GM19468 (cell line): ENCODE data around the gene SMCHD1.
"Not testable (repeated sequence)": the region's sequence is repeated elsewhere in the genome, so short reads cannot be mapped to it uniquely, and the experiment has no call there.

ENCODE experiments used
- ATAC-seq: cut with Tn5 transposase; IDR thresholded peaks from one replicate; pipeline ENCODE4 v1.9.1; 2021; ENCODE audit warnings: mild to moderate bottlenecking, moderate library complexity, moderate number of reproducible peaks; ENCODE audit not compliant: unreplicated experiment; ENCODE audit errors: extremely low read depth

SMCHD1 gene

GRCh38 chr18:2808640-2809039 lies 153.1 kb downstream of the SMCHD1 start:
- not testable (repeated sequence) for ATAC-seq

GRCh38 chr18:2809666-2810183 lies 154.2 kb downstream of the SMCHD1 start:
- not testable (repeated sequence) for ATAC-seq

- ATAC-seq: no peak
These were observed 155.9 kb downstream of the SMCHD1 start for GRCh38 chr18:2811416-2811815.

- ATAC-seq: no peak
These were observed 159.4 kb downstream of the SMCHD1 start for GRCh38 chr18:2814928-2815327.

GRCh38 chr18:2818281-2818680 lies 162.8 kb downstream of the SMCHD1 start:
- ATAC-seq: no peak

- ATAC-seq: no peak
These were observed 166.2 kb downstream of the SMCHD1 start for GRCh38 chr18:2821695-2822094.

GRCh38 chr18:2822213-2822921 lies 166.8 kb downstream of the SMCHD1 start:
- ATAC-seq: no peak

- no peak for ATAC-seq
These were observed 167.7 kb downstream of the SMCHD1 start for GRCh38 chr18:2823202-2823601.

GRCh38 chr18:2823966-2824365 lies 168.4 kb downstream of the SMCHD1 start:
- ATAC-seq: no peak

GRCh38 chr18:2824865-2825264 lies 169.3 kb downstream of the SMCHD1 start:
- ATAC-seq: no peak

- ATAC-seq: no peak
These were observed 170.2 kb downstream of the SMCHD1 start for GRCh38 chr18:2825613-2826175.

- ATAC-seq: no peak
These were observed 171.1 kb downstream of the SMCHD1 start for GRCh38 chr18:2826581-2826980.

GRCh38 chr18:2827061-2827460 lies 171.5 kb downstream of the SMCHD1 start:
- no peak for ATAC-seq

- ATAC-seq: not testable (repeated sequence)
These were observed 180.6 kb downstream of the SMCHD1 start for GRCh38 chr18:2836118-2836517.

GRCh38 chr18:2837290-2837689 lies 181.8 kb downstream of the SMCHD1 start:
- ATAC-seq: not testable (repeated sequence)

GRCh38 chr18:2839202-2839601 lies 183.7 kb downstream of the SMCHD1 start:
- no peak for ATAC-seq

- no peak for ATAC-seq
These were observed 185.0 kb downstream of the SMCHD1 start for GRCh38 chr18:2840521-2840920.

- ATAC-seq: no peak
These were observed 187.6 kb downstream of the SMCHD1 start for GRCh38 chr18:2843146-2843545.

- no peak for ATAC-seq
These were observed 189.6 kb downstream of the SMCHD1 start for GRCh38 chr18:2845172-2845571.

- no peak for ATAC-seq
These were observed 191.2 kb downstream of the SMCHD1 start, which contains the start of gene EMILIN2 for GRCh38 chr18:2846636-2847316. Gene EMILIN2 (plus strand): TSS chr18:2847006. CDS start chr18:2847189, 183 bp downstream.
